GM19025 (cell line): ENCODE data around the gene PXK.

ENCODE experiments used
- ATAC-seq: cut with Tn5 transposase; IDR thresholded peaks from one replicate; pipeline ENCODE4 v1.9.1; 2021; ENCODE audit warnings: mild to moderate bottlenecking, low read depth, moderate library complexity; ENCODE audit not compliant: unreplicated experiment

Gene PXK

GRCh38 chr3:58345457-58345856 is 12.8 kb downstream of the PXK start:
- no peak for ATAC-seq

- no peak for ATAC-seq
Measured at GRCh38 chr3:58346368-58346767, 13.7 kb downstream of the PXK start.

- no peak for ATAC-seq
Measured at GRCh38 chr3:58347984-58348383, 15.3 kb downstream of the PXK start.

GRCh38 chr3:58349792-58350626 is 17.3 kb downstream of the PXK start:
- ATAC-seq, result peak; percentile 77

GRCh38 chr3:58350627-58351013 is 17.9 kb downstream of the PXK start:
- no peak for ATAC-seq

GRCh38 chr3:58351920-58352319 is 19.2 kb downstream of the PXK start:
- ATAC-seq, result no peak

GRCh38 chr3:58352626-58353025 is 19.9 kb downstream of the PXK start:
- no peak for ATAC-seq

- ATAC-seq, result no peak
Measured at GRCh38 chr3:58353722-58354553, 21.2 kb downstream of the PXK start.

- ATAC-seq, result no peak
Measured at GRCh38 chr3:58355179-58355578, 22.5 kb downstream of the PXK start.

- no peak for ATAC-seq
Measured at GRCh38 chr3:58356054-58356453, 23.4 kb downstream of the PXK start.

- ATAC-seq, result no peak
Measured at GRCh38 chr3:58357402-58357801, 24.7 kb downstream of the PXK start.

GRCh38 chr3:58358092-58358491 is 25.4 kb downstream of the PXK start:
- no peak for ATAC-seq

GRCh38 chr3:58358808-58359207 is 26.1 kb downstream of the PXK start:
- ATAC-seq, result no peak

GRCh38 chr3:58359621-58360020 is 26.9 kb downstream of the PXK start:
- no peak for ATAC-seq

- ATAC-seq, result no peak
Measured at GRCh38 chr3:58361866-58362265, 29.2 kb downstream of the PXK start.

GRCh38 chr3:58366699-58367098 is 34.0 kb downstream of the PXK start:
- ATAC-seq, result no peak

- ATAC-seq, result no peak
Measured at GRCh38 chr3:58369038-58369437, 36.3 kb downstream of the PXK start.

- no peak for ATAC-seq
Measured at GRCh38 chr3:58369876-58370275, 37.2 kb downstream of the PXK start.

GRCh38 chr3:58370407-58370806 is 37.7 kb downstream of the PXK start:
- ATAC-seq, result no peak

- no peak for ATAC-seq
Measured at GRCh38 chr3:58371754-58372153, 39.1 kb downstream of the PXK start.

- no peak for ATAC-seq
Measured at GRCh38 chr3:58375254-58375653, 42.6 kb downstream of the PXK start.

- no peak for ATAC-seq
Measured at GRCh38 chr3:58377168-58377567, 44.5 kb downstream of the PXK start.
